ENCODE measurements around the gene C4orf50. TPM values are rescaled to one million over a fixed set of nuclear protein-coding genes. Genes with fewer than 3 reads are reported as not detected.

Gene C4orf50
- total RNA-seq, 1 donor from 2014 or later, result not detected

- H3K4me1 Mint-ChIP-seq, result no peaks in the 10 kb centered on the region
- ATAC-seq (ENCODE audit: low read depth) (no peak), DNase-seq (no peak)
- H3K27ac Mint-ChIP-seq, result no peak overlapping the region
- H3K36me3 Mint-ChIP-seq (ENCODE audit: low read depth), result no peaks in the 10 kb centered on the region
- H3K9me3 Mint-ChIP-seq, result no peaks in the 10 kb centered on the region
- intact Hi-C loops (cut with micrococcal nuclease), result no loop called here
- ChIA-PET POLR2A (no interaction called here), CTCF (no interaction called here)
- peaks cover 2% of the 10 kb centered on the region for H3K27me3 Mint-ChIP-seq
- TF ChIP-seq, protein P1, sequence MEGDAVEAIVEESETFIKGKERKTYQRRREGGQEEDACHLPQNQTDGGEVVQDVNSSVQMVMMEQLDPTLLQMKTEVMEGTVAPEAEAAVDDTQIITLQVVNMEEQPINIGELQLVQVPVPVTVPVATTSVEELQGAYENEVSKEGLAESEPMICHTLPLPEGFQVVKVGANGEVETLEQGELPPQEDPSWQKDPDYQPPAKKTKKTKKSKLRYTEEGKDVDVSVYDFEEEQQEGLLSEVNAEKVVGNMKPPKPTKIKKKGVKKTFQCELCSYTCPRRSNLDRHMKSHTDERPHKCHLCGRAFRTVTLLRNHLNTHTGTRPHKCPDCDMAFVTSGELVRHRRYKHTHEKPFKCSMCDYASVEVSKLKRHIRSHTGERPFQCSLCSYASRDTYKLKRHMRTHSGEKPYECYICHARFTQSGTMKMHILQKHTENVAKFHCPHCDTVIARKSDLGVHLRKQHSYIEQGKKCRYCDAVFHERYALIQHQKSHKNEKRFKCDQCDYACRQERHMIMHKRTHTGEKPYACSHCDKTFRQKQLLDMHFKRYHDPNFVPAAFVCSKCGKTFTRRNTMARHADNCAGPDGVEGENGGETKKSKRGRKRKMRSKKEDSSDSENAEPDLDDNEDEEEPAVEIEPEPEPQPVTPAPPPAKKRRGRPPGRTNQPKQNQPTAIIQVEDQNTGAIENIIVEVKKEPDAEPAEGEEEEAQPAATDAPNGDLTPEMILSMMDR (IDR thresholded peaks at IDR 0.05), result no peak
- H3K4me3 Mint-ChIP-seq, result no peak overlapping the region
Measured at GRCh38 chr4:6049278-6049677, 31.0 kb upstream of the C4orf50 start.

DNA sequence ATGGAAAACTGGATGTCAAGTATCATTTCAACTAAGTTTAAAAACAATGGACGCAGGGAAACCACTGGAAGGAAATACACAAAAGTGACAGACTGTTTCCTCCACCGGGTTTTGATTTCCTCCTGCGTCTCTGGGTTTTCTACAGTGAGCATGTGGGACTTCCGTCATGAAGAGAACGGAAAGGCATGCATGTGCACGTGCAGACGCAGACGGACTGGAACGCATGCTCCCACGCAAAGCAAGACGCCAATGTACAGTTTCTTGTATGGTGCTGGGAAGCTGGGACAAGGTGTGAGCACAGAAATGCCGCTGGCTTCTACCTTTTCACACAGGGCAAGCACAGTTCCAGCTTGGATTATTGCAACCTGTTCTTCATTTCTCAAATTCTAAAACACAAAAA, 30.3 kb upstream of the C4orf50 start:
- Mint-ChIP-seq H3K9me3 (no peaks in the 10 kb centered on the region), H3K27me3 (peaks cover 9% of the 10 kb centered on the region), H3K27ac (no peak overlapping the region), H3K36me3 (ENCODE audit: low read depth) (no peaks in the 10 kb centered on the region), H3K4me1 (no peaks in the 10 kb centered on the region), H3K4me3 (no peak overlapping the region)
- ChIA-PET POLR2A (no interaction called here), CTCF (no interaction called here)
- ATAC-seq (ENCODE audit: low read depth) (no peak), DNase-seq (no peak)
- TF ChIP-seq, protein P1 (IDR thresholded peaks at IDR 0.05), result no peak
- intact Hi-C loops (cut with micrococcal nuclease), result no loop called here

DNA sequence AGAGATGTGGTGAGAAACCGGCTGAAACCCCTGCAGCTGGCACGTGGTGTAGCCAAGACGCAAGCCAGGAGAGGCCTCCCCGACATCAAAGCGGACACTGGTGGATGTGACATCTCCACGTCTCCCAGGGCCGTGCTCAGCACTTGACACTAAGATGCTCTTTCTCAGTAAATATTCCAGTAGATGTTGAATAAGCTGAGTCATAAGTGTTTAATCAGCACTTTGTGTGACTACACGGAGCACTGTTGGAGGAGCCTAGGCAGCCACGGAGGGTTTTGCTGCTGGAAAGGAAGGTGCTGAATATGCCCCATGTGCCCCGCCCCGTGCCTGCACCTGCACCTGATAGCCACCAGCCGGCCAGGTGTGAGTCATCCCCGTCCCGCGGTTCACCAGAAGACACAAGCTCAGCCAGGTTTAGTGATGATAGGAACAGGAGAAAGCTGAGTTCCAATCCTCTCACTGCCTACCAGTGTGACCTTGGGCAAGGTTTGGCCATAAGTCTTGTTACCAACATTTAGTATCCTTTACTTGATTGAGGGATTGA, 29.0 kb upstream of the C4orf50 start:
- Mint-ChIP-seq H3K36me3 (ENCODE audit: low read depth) (no peaks in the 10 kb centered on the region), H3K4me3 (no peak overlapping the region), H3K9me3 (no peaks in the 10 kb centered on the region), H3K4me1 (no peaks in the 10 kb centered on the region), H3K27me3 (peaks cover 9% of the 10 kb centered on the region), H3K27ac (no peak overlapping the region)
- TF ChIP-seq, protein P1 (IDR thresholded peaks at IDR 0.05), result no peak
- POLR2A ChIA-PET, result no interaction called here
- ATAC-seq (ENCODE audit: low read depth), result no peak
- intact Hi-C loops (cut with micrococcal nuclease), result no loop called here
- CTCF ChIA-PET, result no interaction called here
- DNase-seq, result no peak

- TF ChIP-seq, protein P1 (IDR thresholded peaks at IDR 0.05), result no peak
- no peaks in the 10 kb centered on the region for H3K4me1 Mint-ChIP-seq
- CTCF ChIA-PET, result no interaction called here
- intact Hi-C loops (cut with micrococcal nuclease), result no loop called here
- peaks cover 9% of the 10 kb centered on the region for H3K27me3 Mint-ChIP-seq
- POLR2A ChIA-PET, result no interaction called here
- no peak for ATAC-seq (ENCODE audit: low read depth)
- no peak overlapping the region for H3K27ac Mint-ChIP-seq
- H3K4me3 Mint-ChIP-seq, result no peak overlapping the region
- no peaks in the 10 kb centered on the region for H3K9me3 Mint-ChIP-seq
- no peak for DNase-seq
- H3K36me3 Mint-ChIP-seq (ENCODE audit: low read depth), result no peaks in the 10 kb centered on the region
Measured at GRCh38 chr4:6046526-6047129, 28.4 kb upstream of the C4orf50 start.

DNA sequence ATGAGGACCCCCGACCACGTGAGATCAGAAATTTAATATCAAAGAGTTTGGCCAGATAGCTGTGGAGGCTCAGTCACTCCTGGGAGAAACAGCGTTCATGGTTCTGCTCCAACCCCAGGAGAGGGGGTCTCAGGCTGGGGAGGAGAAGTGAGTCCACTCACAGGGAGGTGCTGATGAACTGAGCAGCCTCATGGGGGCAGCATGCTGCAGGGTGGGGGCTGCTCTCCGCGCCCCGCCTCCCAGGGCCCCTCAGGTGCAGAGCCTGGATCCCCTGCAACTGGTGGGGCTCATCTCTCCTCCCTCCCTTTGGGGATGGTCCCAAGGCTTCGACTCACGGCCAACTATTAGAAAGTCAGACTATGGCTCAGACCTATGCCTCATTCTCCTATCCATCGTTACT, 26.6 kb upstream of the C4orf50 start:
- H3K9me3 Mint-ChIP-seq, result no peaks in the 10 kb centered on the region
- H3K4me3 Mint-ChIP-seq, result no peak overlapping the region
- intact Hi-C loops (cut with micrococcal nuclease), result no loop called here
- H3K36me3 Mint-ChIP-seq (ENCODE audit: low read depth), result no peaks in the 10 kb centered on the region
- DNase-seq, result no peak
- TF ChIP-seq, protein P1 (IDR thresholded peaks at IDR 0.05), result no peak
- ChIA-PET POLR2A (no interaction called here), CTCF (no interaction called here)
- ATAC-seq (ENCODE audit: low read depth), result no peak
- H3K27me3 Mint-ChIP-seq, result peaks cover 9% of the 10 kb centered on the region
- H3K27ac Mint-ChIP-seq, result no peak overlapping the region
- H3K4me1 Mint-ChIP-seq, result no peaks in the 10 kb centered on the region
